ENCODE results near the gene CCL13. TPM values are rescaled to one million over a fixed set of nuclear protein-coding genes. Genes with fewer than 3 reads are reported as not detected.

Gene CCL13
- total RNA-seq, 2 donors from 2014 or later, result 0.90 to 1.3 TPM

DNA sequence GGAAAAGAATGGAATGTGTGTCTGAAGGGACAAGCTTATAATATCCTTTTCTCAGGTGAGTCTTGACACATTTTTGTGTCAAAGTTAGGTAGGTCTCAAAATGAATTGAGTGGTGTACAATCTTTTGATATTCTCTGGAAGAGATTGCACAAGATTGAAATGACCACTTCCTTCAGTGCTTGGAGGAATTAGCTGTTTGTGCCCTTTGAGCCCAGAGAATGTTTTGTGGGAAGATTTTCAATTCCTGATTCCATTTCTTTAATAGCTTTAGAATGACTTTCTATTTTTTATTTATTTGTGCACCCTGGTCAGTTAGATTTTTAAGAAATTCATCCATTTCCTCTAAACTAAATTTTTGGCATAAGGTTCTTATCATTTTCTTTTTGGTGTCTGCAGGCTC lies 1.6 kb upstream of the CCL13 start:
- Histone ChIP-seq H3K4me3 (no peak overlapping the region), H3K36me3 (no peaks in the 10 kb centered on the region), H3K27ac (no peak overlapping the region), H3K9me3 (peaks cover 0 to 6% of the 10 kb centered on the region in 2 donors), H3K27me3 (no peaks in the 10 kb centered on the region), H3K4me1 (no peaks in the 10 kb centered on the region)
- DNase-seq (ENCODE audit: low spot score), result no peak
- no peak for TF ChIP-seq CTCF (IDR thresholded peaks at IDR 0.05)

- no peaks in the 10 kb centered on the region for H3K36me3 ChIP-seq
- H3K27ac ChIP-seq, result no peak overlapping the region
- DNase-seq (ENCODE audit: low spot score), result no peak
- no peak for TF ChIP-seq CTCF (IDR thresholded peaks at IDR 0.05)
- no peak overlapping the region for H3K4me3 ChIP-seq
- H3K27me3 ChIP-seq, result no peaks in the 10 kb centered on the region
- peaks cover 0 to 6% of the 10 kb centered on the region in 2 donors for H3K9me3 ChIP-seq
- peaks cover 0 to 9% of the 10 kb centered on the region in 2 donors for H3K4me1 ChIP-seq
Observed at GRCh38 chr17:34357398-34357797, 1.1 kb downstream of the CCL13 start.

DNA sequence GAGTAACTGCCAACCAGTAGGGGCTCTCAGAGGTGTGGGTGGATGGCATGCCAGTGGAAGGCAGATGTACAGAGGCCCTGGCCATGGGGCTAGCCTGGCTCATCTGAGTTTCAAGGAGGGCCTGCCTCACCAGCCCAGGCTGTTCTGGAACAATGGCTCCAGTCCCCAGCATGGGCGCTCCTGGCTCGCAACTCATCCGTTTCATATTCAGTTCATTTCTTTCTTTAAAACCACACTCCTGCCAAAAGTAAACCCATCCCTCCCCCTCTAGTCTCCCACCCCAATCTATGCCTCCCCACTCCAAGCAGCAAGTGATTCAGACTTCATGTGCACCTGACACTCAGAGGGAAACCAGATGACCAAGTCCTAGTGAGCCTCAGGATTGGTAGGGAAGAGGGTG lies 2.4 kb downstream of the CCL13 start:
- H3K27me3 ChIP-seq, result no peaks in the 10 kb centered on the region
- peaks cover 0 to 5% of the 10 kb centered on the region in 2 donors for H3K9me3 ChIP-seq
- no peak for DNase-seq (ENCODE audit: low spot score)
- no peak overlapping the region for H3K4me3 ChIP-seq
- H3K36me3 ChIP-seq, result no peaks in the 10 kb centered on the region
- no peak for TF ChIP-seq CTCF (IDR thresholded peaks at IDR 0.05)
- peaks cover 0 to 9% of the 10 kb centered on the region in 2 donors for H3K4me1 ChIP-seq
- H3K27ac ChIP-seq, result no peak overlapping the region

GRCh38 chr17:34360601-34361270 lies 4.5 kb downstream of the CCL13 start:
- H3K9me3 ChIP-seq, result no peaks in the 10 kb centered on the region
- H3K36me3 ChIP-seq, result no peaks in the 10 kb centered on the region
- no peak overlapping the region for H3K4me3 ChIP-seq

GRCh38 chr17:34361478-34362061 lies 5.3 kb downstream of the CCL13 start:
- Histone ChIP-seq H3K9me3 (no peaks in the 10 kb centered on the region), H3K4me1 (peaks cover 0 to 9% of the 10 kb centered on the region in 2 donors), H3K4me3 (no peak overlapping the region), H3K27me3 (no peaks in the 10 kb centered on the region), H3K36me3 (no peaks in the 10 kb centered on the region), H3K27ac (no peak overlapping the region)
- peak; percentile 98 to 100 for TF ChIP-seq CTCF (IDR thresholded peaks at IDR 0.05)
- peak; percentile 88 for DNase-seq (ENCODE audit: low spot score)

More at GRCh38 chr17:34360601-34361270, 4.5 kb downstream of the CCL13 start:
- Histone ChIP-seq H3K27ac (no peak overlapping the region), H3K27me3 (no peaks in the 10 kb centered on the region), H3K4me1 (peaks cover 0 to 9% of the 10 kb centered on the region in 2 donors)
- TF ChIP-seq CTCF (IDR thresholded peaks at IDR 0.05), result no peak
- DNase-seq (ENCODE audit: low spot score), result no peak
